NCI-H146 treated with DMSO at 0.1 percent for 48 hours (cell line): Measurements from ENCODE around the gene ARSB.
A peak's percentile ranks its signal among the peaks of the same experiment; 100 is the strongest.
"Not testable (repeated sequence)": the region's sequence is repeated elsewhere in the genome, so short reads cannot be mapped to it uniquely, and the experiment has no call there.

Experiments
- DNase-seq: peaks from one replicate; lab custom pipeline; 2025; ENCODE audit not compliant: unreplicated experiment; lab: John Stamatoyannopoulos, UW

Gene ARSB

DNA sequence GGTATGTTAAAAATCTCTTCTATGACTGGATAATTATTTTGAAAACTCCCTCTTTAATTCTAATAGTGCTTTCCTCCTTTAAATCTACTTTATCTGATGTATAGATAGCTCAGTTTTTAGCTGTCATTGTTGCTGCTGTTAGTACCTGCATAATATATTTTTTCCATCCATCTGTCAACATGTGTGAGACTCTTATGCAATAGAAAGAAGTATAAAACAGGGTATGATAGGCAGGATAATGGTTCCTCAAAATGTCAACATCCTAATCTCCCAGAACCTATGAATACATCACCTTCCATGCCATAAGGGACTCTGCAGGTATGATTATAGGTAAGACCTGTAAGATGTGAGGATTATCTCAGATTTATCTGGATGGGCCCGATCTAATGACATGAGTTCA lies 199.7 kb downstream of the ARSB start:
- DNase-seq: no peak

DNA sequence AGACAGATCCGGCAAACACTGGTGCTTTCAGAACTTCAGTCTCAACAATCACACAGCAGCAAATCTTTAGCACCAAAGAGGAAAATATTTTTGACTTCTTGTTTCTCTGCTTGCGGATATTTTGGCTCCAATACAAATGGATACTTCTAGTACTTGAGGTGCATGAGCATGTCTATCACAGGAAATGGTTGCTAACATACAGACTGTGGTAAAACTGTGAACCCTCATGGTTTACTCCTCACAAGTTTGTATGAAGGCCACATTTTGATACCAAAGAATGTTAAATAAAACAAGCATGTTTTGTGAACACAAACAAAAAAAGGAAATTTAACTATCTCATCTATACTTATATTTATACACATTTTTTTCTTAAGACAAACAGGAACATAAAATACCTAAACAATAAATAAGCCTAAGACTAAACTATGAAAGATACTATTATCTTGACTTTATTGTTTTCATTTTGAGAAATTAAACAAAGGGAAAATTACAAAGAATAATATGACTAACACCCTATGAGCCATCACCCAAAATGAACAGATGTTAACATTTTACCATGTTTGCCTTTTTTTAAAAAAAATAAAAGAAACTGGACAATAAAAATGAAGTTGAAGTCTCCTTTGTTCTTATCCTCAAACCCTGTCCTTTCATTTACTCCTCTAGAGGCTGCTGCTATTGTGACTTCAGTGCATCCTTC lies 201.5 kb downstream of the ARSB start:
- DNase-seq: no peak

DNA sequence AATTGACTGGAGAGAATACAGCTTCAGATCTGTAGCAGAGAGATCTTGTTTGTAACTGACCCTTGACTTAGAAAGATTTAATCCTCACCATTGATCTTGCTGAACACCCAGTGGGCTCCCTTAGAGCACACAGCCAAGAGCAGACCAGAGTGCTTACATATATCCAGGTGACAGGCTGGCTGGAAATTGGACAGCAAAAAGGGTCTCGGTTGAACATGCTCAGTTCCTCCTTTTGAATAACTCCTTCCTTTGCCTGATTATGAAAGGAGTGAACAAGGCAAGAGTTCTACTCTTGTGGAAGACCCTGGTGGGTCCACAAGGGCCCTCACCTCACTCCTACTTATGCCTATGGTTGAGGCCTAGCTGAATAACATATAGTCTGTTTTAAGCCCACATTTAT lies 202.4 kb downstream of the ARSB start:
- DNase-seq: no peak

DNA sequence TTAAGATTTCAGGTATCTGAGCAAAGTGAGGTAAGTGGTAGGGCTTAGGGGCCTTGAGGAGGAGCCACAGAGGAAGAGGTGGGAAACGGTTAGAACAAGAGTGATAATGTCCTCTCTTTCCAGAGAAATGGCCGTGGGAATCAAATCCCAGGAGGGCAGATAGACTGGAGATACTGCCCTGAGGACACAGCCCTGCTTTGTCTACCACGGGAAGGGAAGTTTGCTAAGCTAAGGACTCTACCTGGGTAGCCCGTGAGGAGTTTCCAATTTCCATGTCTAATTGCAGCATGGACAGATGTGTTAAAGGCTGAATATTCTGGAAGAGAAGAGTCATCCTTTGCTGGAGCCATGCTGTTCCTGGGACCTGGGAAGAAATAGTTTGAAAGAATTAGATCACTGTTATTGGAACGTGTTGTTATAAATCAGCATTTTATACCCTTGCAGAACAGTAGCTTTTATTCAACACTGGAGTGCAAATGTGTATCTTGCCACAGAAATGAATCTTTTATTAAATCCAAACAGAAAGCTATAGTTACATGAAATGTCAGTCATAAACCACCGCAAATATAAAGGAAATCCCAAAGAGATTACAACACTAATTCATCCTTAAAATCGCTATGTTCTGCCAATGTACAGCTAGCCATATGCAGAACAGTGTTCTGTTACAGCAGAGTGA lies 203.4 kb downstream of the ARSB start:
- DNase-seq: no peak

DNA sequence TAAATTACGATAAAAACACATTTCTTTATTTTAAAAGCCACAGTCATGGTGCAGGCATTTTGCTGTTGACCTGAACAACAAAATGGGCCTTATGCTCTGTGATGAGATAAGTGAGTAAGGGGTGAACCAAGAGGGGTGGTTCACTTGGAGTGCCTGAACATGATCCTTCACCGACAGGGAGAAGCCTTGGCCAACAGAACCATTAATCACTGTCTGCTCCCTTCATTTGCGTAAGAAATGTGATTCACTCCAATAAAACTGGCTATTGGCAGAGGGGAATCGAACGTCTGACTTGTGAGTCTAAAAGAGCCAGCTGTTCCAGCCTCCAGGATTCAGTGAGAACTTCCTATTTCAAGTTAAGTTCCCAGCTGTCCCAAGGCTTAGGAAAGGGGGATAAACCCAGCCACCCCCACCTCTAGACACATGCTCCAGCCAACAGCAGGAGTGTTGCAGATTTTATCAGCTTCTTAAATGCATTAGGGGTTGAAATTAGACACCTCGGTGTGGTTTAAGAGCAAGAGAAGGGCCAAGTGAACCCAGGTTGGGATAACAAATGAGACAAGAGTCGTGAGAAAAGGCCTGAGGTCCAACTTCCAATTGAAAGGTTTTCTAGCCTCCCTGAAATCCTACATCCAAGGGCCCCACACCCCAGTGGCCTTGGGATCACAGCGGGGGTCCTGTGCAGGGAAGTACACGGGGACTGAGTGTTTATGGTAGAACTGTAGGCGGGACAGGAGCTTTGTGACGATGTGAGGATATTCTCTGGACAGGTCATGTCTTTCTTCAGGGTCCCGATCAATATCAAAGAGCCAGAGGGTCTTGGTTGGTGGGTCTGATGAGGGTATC lies 205.1 kb downstream of the ARSB start:
- no peak for DNase-seq

DNA sequence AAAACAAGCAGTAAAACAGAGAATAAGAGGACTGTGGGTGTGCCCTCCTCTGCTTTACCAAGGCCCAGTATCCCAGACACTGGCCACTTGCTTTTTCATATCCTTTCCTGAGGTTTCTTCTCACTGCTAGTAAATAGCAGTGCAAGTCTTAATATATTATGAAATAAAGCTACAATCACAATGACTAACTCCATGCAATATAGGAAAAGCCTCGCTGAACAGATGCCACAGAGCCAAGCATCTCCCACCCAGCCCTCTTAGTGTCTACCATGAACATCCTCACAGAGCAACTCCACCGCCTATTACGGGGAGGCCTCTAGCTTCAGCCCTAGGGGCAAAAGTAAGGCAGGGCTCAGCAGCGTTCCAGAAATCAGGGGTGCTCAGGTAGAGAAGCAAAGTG lies 205.8 kb downstream of the ARSB start:
- no peak for DNase-seq

DNA sequence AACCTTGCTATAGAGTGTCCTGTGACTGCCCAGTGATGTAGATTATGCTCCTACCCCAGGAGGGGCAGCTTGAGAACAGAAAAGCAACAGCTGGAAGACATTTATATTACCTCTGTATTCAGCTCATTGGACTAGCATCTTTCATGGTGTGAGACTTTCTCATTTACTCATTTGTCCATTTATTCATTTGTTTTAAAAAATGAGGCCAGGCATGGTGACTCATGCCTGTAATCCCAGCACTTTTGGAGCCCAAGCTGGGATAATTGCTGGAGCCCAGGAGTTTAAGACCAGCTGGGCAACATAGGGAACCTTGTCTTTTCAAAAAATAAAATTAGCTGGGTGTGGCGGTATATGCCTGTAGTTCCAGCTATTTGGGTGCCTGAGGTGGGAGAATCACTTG lies 206.6 kb downstream of the ARSB start:
- peak; percentile 41 for DNase-seq

DNA sequence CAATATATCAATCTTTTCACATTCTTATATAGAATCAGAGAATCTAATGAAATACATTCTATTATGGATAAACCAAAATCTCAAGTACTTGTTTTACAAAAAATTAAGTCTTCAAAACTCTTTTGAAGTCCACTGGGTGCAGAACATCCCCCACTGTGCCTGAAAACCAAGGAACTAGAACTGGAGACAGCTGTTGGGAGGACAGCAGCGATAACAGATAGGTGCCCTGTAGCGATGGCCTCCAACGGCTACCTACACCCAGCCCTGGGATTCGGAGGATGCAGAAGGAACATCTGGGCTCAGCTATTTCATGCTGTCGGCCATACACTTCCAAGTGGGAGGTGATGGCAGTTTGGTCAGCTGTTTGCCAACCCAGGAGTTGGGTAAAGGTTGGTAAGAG lies 207.2 kb downstream of the ARSB start:
- DNase-seq: no peak

DNA sequence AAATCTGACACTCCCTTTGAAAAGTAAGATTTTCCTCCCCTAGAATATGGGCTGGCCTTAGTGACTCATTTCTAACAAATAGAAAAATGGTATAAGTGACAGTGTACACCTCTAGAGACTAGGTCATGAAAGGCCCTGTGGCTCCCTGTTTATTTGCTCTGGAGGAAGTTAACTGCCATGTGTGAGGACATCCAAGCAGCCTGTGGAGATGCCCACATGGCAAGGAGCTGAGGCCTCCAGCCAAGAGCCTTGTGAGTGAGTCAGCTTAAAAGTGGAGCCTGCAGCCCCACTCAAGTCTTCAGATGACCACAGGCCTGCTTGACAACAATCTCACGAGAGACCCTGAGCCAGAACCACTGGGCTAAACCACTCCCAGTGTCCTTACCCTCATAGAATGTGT lies 208.5 kb downstream of the ARSB start:
- no peak for DNase-seq

DNA sequence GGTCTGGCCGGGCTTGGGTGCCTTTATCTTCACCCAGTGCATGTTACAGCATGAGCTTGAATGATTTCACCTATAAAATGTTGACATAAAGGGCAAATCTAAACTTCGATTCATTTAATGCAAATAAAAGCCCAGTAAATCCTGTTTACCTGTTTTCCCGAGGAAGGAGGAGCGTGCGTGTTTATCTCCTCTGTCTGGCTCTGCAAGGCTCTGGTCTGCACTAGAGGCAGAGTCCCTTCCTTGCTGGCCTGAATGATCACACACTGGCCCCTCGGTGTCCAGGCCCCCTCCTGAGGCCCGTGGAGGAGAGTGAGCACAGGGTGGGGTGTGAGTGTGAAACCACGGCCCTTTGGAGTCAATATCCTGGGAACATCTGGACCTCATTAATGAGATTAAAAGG lies 211.5 kb downstream of the ARSB start:
- no peak for DNase-seq

DNA sequence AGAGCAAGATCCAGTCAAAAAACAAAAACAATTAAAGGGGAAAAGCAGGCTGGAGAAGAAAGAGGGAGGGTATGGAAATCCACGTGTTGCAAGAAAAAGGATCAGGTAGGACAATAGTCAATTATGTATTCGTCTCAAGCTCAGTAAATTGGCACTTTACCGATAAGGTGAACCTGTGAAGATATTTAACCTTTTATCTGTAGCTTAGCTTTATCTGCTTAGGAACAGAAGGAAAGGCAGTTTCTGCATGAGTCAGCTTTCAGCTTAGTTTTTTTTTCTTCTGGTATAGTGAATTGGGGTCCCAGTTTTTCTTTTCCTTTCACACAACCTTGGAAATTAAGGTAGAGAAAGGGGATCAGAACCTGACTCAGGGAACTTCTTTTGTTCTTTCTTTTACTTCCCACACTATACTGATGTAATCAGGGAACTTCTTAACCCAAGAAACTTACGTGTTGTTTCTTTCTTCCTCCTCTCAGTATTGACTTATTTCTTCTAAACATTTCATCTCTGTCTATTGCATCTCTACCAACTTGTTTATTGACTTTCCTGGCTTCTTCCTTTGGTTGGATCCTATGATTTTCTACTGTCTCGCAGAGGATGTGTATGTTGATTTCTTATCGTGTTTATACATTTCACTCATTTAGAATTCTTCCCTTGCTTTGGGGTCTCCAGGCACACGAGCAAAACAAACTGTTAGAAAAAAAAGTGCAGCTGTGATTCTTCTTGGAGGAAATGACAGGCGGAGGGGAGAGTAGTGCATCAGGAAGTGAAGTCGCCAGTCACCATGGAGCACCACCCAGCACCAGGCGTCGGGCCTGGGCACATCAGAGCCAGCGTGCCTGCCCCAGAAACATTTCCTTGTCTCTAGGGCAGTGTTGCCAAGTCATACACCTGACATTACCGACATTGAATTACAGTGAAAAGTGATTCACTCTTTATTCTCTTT lies 213.6 kb downstream of the ARSB start:
- no peak for DNase-seq

DNA sequence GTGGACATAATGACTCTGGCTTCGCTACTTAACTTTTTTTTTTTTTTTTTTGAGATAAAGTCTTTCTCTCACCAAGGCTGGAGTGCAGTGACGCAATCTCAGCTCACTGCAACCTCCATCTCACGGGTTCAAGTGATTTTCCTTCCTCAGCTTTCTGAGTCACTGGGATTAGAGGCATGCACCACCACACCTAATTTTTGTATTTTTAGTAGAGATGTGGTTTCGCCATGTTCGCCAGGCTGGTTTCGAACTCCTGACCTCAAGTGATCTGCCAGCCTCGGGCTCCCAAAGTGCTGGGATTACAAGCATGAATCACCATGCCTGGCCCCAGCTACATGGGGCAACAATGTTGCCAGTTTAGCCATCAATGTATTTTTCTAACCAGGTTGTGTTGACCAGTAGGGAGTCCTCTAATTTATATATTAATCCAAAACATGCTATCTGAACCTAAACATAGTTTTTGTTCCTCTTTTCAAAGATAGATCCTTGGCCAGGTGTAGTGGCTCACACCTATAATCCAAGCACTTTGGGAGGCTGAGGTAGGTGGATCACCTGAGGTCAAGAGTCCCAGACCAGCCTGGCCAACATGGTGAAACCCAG lies 216.2 kb downstream of the ARSB start:
- DNase-seq: no peak

DNA sequence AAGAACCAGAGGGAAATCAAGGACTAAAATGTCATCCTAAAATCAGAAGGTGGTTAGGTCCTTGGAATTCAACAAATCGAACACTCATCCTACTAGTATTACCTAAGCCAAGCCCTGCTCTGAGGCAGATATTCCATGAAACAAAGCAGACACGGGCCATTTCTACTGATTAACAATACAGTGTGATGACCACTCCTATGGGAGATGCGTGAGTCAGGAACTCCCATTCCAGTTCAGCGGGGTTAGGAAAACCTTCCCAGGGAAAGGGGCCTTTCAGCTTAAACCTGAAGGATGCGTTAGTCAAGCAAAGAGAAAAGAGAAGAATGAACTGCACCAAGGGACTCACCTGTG lies 218.7 kb downstream of the ARSB start:
- no peak for DNase-seq

DNA sequence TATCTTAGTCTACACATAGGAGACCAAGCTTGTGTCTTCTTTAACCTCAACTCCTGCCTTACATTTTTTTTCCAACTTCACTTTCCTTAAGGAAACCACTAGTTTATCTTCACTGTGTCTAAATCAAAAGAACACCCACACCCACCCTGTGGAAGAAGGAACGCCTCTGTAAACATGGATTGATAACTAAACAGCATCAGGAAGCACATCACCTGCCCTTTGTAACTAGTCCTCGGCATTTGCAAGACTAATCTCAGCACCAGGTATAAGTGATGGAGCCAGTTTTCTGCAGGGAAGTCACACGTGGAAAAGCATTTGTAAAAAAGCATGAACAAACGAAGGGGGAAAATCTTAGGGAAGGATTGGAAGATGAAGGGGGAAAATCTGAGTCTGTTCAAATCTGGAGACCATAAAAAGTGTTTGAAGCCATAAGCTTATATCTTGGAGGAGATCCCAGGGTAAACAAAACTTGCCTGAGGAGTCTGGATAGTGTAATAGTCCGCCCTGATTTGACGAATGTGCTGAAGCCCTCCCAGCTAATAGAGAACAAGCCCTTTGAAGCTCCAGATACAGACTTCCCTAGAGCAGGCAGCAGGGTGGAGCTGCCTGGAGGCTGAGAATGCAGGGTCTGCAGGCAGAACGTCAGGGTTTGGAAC lies 219.2 kb downstream of the ARSB start:
- no peak for DNase-seq

DNA sequence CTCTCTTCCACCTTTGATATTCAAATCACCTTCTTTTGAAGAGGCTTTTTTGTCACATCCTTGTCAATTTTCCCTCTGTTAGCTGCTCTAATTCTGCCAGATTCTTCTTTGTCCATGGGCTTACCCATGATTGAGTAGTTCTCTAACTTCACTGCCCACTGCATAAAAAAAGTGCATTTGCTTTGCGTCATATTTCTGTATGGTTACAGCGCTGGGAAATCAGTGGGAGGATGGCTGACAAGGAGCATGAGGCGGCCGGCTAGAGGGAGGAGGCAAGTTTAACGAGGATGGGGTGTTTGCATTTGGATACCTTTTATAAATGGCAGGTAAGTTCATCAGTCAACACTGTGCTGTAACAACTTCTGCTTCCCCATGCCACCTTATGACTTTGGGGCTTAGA lies 220.0 kb downstream of the ARSB start:
- no peak for DNase-seq

DNA sequence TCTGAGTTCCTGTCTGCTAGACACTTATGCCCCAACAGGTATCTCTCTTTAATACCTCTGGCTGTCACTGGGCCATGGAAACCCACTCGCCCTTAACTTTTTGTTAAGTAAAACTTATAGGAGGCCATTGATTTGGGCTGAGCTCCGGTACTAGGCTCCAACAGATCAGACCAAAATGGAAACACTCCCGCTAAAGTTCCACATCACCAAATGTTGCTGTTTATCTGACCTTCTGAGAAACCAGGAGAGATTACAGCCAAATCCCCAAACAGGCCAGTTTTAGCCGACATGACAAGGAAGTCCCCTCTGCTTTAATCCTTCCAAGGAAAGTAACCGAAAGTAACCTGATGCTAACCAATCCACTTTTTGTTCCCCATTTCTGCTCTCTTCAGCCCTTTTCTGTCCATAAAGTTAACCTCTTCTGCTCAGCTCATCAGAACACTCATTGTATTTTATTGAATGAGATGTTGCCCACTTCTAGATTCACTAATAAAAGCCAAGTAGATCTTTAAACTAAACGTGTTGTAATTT lies 221.4 kb downstream of the ARSB start:
- no peak for DNase-seq

DNA sequence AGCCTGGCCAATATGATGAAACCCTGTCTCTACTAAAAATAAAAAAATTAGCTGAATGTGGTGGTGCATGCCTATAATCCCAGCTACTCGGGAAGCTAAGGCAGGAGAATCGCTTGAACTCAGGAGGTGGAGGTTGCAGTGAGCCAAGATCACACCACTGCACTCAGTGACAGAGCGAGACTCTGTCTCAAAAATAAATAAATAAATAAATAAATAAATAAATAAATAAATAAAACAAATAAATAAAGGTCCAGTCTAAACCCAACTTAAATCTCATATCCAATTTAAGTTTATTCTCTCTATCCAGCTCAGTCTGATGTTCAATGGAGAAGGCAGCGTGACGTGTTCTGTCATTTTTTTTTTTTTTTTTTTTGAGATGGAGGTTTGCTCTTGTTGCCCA lies 222.4 kb downstream of the ARSB start:
- DNase-seq: not testable (repeated sequence)

DNA sequence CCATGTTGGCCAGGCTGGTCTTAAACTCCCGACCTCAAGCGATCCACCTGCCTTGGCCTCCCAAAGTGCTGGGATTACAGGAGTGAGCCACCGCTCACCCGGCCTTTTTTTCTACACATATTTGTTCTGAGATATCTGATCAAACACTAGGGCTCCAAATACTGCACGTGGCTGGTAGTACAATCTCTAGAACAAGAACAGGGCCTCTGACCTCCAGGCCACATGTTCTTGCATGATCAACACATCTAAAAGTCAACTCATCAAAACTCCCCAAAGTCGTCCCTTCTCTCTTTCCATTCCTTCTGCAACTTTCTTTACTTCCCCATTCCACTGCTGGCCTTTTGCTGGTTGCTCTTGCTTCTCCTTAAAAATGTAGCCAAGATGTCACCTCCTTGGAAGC lies 223.3 kb downstream of the ARSB start:
- DNase-seq: no peak

DNA sequence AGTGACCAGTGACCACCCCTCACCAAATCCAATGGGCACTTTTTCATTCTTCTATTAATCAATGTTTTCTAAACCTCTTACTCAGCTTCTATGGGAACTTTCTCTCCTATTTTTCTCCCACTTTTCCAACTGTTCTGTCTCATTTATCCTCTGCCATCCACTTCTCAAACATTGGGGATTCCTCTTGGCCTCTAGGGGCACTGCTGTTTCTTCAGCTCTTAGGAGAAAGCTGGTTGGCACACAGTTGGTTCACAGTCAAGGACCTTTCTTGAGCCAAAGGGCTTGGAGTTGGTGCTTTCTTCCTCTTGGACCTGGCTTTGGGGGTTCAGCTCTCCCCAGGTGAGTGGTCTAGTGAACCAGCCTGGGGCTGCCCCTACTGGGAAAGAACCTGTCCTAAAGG lies 224.3 kb downstream of the ARSB start:
- no peak for DNase-seq

DNA sequence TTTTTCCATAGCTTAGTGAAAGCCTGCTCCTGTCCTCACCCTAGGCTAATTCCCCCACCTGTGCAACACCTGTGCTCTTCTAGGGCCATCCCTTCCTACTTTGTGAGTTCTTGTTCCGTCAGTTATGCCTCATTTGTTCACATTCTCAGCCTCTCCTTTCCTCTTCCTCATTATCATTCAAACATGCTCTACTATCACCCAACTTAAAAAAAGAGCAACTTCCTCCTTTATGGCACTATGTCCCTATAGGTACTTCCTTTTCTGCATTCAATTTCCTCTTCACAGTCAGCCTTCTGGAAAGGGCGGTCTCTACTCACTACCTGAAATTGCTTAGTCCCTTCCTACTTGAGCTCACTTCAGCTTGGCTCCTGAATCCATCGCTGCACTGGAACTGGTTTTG lies 224.7 kb downstream of the ARSB start:
- no peak for DNase-seq
